ENCODE results near the gene ZNF771.

Gene ZNF771

GRCh38 chr16:30399435-30400186, 7.8 kb upstream of the ZNF771 start:
- no peak for TF ChIP-seq CTCF (IDR thresholded peaks at IDR 0.05)
- no peak for TF ChIP-seq ZFX (IDR thresholded peaks at IDR 0.05; ENCODE audit: borderline replicate concordance)
- H3K27ac ChIP-seq = peak overlapping the region; percentile 91

- TF ChIP-seq ZFX (IDR thresholded peaks at IDR 0.05; ENCODE audit: borderline replicate concordance) = no peak
- no peak for TF ChIP-seq CTCF (IDR thresholded peaks at IDR 0.05)
- peak overlapping the region; percentile 91 for H3K27ac ChIP-seq
Measured at GRCh38 chr16:30401768-30402425, 5.5 kb upstream of the ZNF771 start.

- TF ChIP-seq ZFX (IDR thresholded peaks at IDR 0.05; ENCODE audit: borderline replicate concordance) (no peak), CTCF (IDR thresholded peaks at IDR 0.05) (no peak)
- H3K27ac ChIP-seq = peak overlapping the region; percentile 87
Measured at GRCh38 chr16:30406795-30407101, 658 bp upstream of the ZNF771 start.

- peak overlapping the region; percentile 87 for H3K27ac ChIP-seq
Measured at GRCh38 chr16:30407804-30408534, 563 bp downstream of the ZNF771 start.

GRCh38 chr16:30409125-30410060, 2.0 kb downstream of the ZNF771 start:
- peak overlapping the region; percentile 87 for H3K27ac ChIP-seq
- no peak for TF ChIP-seq ZFX (IDR thresholded peaks at IDR 0.05; ENCODE audit: borderline replicate concordance)
- TF ChIP-seq CTCF (IDR thresholded peaks at IDR 0.05) = peak; percentile 93

More at GRCh38 chr16:30407804-30408534, 563 bp downstream of the ZNF771 start:
- no peak for TF ChIP-seq CTCF (IDR thresholded peaks at IDR 0.05)

- H3K27ac ChIP-seq = peak overlapping the region; percentile 15; the same call in 1 of the 2 replicates
- TF ChIP-seq CTCF (IDR thresholded peaks at IDR 0.05) = no peak
- TF ChIP-seq ZFX (IDR thresholded peaks at IDR 0.05; ENCODE audit: borderline replicate concordance) = no peak
Measured at GRCh38 chr16:30413112-30413806, 5.9 kb downstream of the ZNF771 start.
